GM18520 (cell line): ENCODE data around the gene CLRN3.

Experiments
- ATAC-seq: cut with Tn5 transposase; IDR thresholded peaks from one replicate; pipeline ENCODE4 v1.9.1; 2021; ENCODE audit not compliant: unreplicated experiment

The CLRN3 gene

DNA sequence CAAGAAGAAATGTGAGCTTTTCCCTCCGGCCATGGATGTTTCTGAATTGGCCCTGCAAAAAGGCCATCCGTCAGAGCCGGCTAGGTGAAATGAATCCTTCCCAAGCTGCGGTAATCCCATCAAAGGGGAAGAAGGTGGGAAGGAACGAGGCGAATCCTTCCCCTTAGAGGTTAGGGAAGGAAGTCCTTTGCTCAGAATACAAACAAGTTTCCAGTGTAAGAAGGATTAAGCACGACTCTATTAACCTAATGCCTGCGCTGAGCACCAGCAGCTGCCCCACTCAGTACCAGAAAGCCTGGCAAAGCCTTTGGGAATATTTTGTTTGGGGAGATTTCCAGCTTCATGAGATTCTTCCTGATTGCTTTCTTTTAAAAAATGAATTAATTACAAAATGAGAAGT lies 42.8 kb downstream of the CLRN3 start:
- no peak for ATAC-seq

DNA sequence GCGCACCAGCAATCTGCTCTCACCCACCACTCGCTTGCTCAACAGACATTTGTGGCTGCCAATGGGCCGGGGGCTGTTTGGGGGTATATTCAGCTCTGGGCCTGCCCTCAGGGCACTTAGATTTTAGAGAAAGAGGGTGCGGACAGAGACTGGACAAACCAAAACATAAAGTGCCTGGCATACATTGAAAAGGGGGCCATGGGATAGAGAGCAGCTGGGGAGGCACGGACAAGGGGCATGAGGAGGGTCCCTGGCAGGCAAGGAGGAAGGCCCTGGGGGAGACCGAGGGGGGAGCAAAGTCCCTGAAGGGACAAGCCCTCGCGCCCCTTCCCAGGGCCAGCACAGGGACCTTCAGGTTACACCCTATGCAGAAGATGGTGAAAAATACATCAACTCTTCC lies 43.5 kb downstream of the CLRN3 start:
- ATAC-seq: no peak

DNA sequence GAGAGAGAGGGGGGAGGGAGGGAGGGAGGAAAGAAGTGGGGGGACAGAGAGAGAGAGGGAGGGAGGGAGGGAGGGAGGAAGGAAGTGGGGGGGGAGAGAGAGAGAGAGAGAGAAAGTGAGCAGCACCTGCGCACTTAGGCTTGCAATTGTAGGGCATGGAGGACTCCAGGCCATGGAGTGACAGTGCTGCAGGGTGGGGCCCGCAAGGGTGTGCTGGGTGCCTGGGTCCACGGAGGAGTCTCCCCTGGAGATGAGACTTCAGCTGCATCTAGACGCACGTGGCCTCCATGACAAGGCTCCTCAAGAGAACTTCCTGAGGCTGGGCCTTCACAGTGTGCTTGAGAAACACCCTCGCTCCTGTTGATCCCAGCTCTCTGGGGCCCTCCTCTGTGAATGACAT lies 44.5 kb downstream of the CLRN3 start:
- no peak for ATAC-seq

DNA sequence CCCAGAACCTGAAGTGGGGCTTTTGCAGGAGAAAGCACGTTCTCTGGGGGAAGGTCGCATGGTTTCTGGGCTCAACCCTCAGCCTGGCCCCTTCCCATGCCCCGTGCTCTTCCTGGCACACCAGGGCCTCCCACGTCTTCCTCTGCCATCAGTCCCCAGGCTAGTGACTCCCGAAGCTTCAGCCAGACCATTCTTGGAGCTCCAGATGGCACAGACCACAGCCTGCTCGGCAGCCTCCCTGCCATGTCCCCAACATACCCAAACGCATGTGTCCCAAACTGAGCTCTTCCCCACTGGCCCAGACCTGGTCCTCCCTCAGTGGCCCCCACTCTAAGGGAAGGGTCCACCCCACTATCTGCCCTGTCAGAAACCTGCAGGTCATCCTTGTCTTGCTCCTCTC lies 47.0 kb downstream of the CLRN3 start:
- ATAC-seq: no peak

DNA sequence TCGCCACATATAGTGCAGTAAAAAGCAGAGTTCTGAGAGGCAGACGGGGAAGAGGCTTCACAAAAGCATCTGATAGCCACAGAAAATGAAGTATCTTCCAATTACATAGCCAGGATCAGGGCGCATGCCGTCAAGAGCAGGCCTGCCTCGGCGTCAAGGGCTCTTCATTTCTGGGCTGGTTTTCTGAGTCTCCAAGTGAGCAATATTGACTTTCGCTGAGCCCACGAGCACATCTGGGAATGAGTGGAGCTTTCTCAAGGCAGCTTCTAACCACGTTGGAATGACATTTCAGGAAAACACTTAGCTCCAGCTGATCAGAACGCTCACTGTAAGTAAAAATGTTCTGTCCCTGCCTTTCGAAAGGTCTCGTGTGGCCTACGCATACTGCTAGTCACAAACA lies 51.9 kb downstream of the CLRN3 start:
- no peak for ATAC-seq

DNA sequence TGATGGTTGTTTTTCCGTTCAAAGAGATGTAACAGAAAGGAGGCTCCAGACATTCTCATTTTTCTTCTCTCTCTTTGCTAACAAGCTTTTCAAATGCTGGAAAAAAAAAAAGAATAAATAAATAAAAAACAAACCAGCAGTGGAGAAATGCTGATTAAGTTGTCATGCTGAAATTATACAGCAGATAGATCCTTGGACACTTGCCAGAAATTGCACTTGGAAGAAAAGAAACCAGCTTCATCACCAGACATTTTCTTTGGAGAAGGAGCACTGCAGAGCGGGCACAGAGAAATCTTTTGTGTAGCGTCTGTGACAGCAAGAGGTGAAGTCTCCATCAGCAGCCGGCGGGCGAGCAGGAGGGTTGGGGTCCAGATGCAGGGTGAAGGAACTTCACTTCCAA lies 55.8 kb downstream of the CLRN3 start:
- ATAC-seq: no peak

DNA sequence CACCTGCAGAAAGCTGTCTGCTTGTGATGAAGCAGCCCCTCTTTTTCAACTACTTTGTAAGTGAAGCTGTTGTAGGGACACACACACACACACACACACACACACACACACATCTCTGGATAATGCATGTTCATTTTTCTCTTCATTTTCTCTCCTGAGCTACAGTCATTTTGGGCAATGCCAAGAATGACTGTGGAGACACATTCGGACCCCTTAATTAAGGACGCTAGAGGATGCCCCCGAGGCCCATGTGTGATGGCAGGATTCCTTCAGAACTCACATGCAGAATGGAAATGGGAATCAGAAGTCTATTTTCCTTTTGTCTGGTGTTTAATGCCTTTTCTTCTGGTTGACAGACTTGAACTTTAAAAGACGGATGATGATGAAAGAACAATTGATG lies 56.6 kb downstream of the CLRN3 start:
- no peak for ATAC-seq

DNA sequence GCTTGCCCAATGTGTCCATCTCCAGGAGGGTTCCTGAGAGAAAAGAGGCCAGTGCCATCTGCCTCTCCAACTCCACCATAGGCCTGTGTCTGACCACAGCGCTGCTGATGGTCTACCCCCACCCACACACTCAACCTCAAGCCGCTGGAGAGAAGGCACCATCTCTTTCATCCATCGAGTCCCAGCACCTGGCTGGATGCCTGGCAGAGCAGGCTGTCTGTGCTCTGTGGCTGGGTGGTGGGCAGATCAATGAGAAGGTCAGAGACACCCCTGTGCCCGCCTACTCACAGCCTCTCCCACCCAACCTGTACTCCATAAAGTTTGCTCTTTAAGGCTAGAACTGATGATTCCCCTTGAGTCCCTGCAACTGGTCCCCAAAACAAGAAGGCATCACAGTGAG lies 58.0 kb downstream of the CLRN3 start:
- ATAC-seq: no peak

DNA sequence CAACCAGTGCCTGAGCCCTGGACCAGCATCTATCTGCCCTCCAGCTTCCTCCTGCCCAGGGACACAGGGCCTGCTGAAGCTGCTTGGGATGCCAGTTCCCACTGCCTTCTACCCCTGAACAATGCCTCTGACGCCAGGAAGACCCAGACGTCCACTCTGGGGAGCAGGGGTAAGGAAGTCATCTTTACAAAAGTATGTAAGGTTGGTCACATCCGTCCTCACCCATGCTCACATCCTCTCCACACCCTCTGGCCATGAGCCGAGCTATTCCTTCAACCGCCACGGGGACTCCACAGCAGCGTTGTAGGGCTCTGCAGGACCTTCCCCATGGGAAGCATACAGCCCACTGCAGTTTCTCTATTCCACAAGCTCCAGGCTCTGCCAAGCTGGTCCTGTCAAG lies 58.5 kb downstream of the CLRN3 start:
- no peak for ATAC-seq

DNA sequence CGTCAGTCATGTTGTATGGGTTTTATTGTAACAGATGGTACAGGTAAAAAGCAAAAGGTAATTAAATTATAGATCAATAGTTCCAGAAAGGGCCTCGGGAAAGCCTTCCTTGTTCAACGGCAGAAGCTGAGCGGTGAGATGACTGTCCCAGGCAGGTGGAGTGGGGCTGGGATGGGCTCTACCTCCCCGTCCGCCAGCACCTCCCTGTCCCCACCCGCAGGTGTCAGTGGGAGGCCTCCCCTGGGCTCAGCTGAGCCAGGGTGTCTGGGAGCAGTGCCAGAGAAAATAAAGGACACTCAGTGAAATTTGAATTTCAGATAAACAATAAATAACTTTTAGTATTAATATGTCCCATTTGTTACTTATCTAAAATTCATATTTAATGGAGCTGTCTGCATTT lies 58.9 kb downstream of the CLRN3 start:
- ATAC-seq: no peak

DNA sequence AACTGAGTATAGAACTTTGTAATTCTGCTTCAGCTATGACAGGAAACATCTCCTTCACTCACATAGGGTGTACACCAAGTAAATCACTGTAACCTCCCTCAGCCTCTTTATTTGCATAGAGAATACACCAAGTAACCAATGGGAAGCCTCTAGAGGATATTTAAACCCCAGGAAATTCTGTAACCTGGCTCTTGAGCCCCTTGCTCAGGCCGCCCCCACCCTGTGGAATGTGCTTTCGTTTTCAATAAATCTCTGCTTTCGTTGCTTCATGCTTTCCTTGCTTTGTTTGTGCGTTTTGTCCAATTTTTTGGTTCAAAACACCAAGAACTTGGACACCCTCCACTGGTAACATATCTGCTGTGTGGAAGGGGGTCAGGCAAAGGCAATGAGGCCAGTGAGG lies 60.2 kb downstream of the CLRN3 start:
- no peak for ATAC-seq

DNA sequence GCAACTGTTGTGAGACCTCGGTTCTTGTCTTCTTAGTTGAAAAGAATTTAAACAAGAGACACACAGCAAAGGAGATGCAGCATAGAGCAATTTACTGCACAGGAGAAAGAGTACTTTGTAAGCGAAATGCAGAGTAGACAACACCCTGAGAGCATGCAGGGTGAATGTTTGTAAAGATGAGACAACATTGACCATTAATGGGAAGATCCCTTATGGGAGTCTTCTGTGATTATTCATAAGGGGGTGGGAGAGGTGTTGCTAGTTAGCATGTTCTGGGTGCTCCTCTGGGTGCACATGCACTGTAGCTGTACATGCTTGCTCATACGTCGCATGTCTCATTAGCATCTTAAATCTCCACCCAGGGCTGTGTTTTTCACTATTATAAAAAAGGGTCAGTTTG lies 62.3 kb downstream of the CLRN3 start:
- no peak for ATAC-seq
